Measurements from ENCODE around the gene PCDHGA10.

PCDHGA10 gene

DNA sequence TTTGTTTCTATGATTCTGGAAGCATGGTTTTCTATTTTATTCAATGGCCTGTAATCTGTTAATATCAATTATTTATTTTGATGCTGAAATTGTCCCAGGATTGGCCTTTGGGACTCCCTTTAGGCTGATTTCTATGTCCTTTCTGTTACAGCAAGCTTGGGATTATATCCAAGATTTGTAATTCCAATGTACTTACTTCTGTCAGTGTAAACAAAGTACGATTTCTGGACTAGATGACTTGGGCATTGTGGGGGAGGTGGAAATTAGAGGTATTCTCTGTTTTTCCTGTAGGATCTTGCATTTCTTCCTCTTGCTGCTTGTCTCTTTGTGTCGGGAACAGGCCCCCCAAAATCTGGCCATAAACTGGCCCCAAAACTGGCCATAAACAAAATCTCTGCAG lies 21.2 kb downstream of the PCDHGA10 start:
- Histone ChIP-seq H3K9me3 (ENCODE audit: insufficient read depth, low read depth, low read length) (no peaks in the 10 kb centered on the region), H3K4me1 (ENCODE audit: insufficient read depth, low read length, poor library complexity, severe bottlenecking) (no peaks in the 10 kb centered on the region), H3K9ac (ENCODE audit: low read depth, low read length, poor library complexity, severe bottlenecking) (no peak overlapping the region), H2AFZ (ENCODE audit: low read length) (no peak overlapping the region), H3F3A (ENCODE audit: low read depth) (no peaks in the 10 kb centered on the region), H3K27me3 (ENCODE audit: insufficient read depth, low read length, poor library complexity, severe bottlenecking) (no peaks in the 10 kb centered on the region), H3K9me2 (replicated peaks; ENCODE audit: low read depth, low read length) (no peaks in the 10 kb centered on the region), H3K79me2 (ENCODE audit: insufficient read depth, low read length) (no peaks in the 10 kb centered on the region), H4K20me1 (ENCODE audit: insufficient read depth, low read length, poor library complexity, severe bottlenecking) (no peaks in the 10 kb centered on the region), H3K4me2 (ENCODE audit: low read depth, low read length, poor library complexity, severe bottlenecking) (no peak overlapping the region), H3K36me3 (ENCODE audit: insufficient read depth, low read length) (no peaks in the 10 kb centered on the region), H3K4me3 (ENCODE audit: low read length, poor library complexity, severe bottlenecking) (no peak overlapping the region)
- TF ChIP-seq EZH2phosphoT487 (IDR thresholded peaks at IDR 0.05; ENCODE audit: borderline replicate concordance) (no peak), CTCF (conservative IDR thresholded peaks at IDR 0.05; ENCODE audit: low read length) (no peak)

DNA sequence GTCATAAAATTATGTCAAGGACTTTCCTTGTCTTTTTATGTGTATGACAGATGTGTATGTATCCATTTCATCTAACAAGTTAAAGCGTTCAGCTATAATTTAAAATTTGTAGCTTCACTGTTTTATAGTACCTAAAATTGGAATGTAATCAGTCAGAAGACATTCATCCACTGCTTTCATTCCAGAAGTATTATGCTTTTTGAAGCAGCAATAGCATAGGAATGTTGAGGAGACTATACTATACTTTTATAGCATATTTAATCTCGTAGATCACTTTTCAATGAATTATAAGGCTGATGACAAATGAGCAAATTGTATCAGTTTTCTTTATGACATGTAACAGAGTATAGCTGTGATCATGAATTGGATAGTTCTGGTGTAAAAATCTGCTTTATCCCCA lies 24.4 kb downstream of the PCDHGA10 start:
- Histone ChIP-seq H3K9me3 (ENCODE audit: insufficient read depth, low read depth, low read length) (no peaks in the 10 kb centered on the region), H3K27me3 (ENCODE audit: insufficient read depth, low read length, poor library complexity, severe bottlenecking) (no peaks in the 10 kb centered on the region), H3K9ac (ENCODE audit: low read depth, low read length, poor library complexity, severe bottlenecking) (no peak overlapping the region), H2AFZ (ENCODE audit: low read length) (no peak overlapping the region), H3K4me1 (ENCODE audit: insufficient read depth, low read length, poor library complexity, severe bottlenecking) (no peaks in the 10 kb centered on the region), H3K9me2 (replicated peaks; ENCODE audit: low read depth, low read length) (no peaks in the 10 kb centered on the region), H4K20me1 (ENCODE audit: insufficient read depth, low read length, poor library complexity, severe bottlenecking) (no peaks in the 10 kb centered on the region), H3F3A (ENCODE audit: low read depth) (no peaks in the 10 kb centered on the region), H3K4me3 (ENCODE audit: low read length, poor library complexity, severe bottlenecking) (no peak overlapping the region), H3K79me2 (ENCODE audit: insufficient read depth, low read length) (no peaks in the 10 kb centered on the region), H3K4me2 (ENCODE audit: low read depth, low read length, poor library complexity, severe bottlenecking) (no peak overlapping the region), H3K36me3 (ENCODE audit: insufficient read depth, low read length) (no peaks in the 10 kb centered on the region)
- TF ChIP-seq CTCF (conservative IDR thresholded peaks at IDR 0.05; ENCODE audit: low read length), result no peak
- TF ChIP-seq EZH2phosphoT487 (IDR thresholded peaks at IDR 0.05; ENCODE audit: borderline replicate concordance), result no peak

GRCh38 chr5:141439411-141440141 lies 26.8 kb downstream of the PCDHGA10 start:
- Histone ChIP-seq H2AFZ (ENCODE audit: low read length) (no peak overlapping the region), H3K9me2 (replicated peaks; ENCODE audit: low read depth, low read length) (no peaks in the 10 kb centered on the region), H3K4me1 (ENCODE audit: insufficient read depth, low read length, poor library complexity, severe bottlenecking) (no peaks in the 10 kb centered on the region), H3K79me2 (ENCODE audit: insufficient read depth, low read length) (no peaks in the 10 kb centered on the region), H3F3A (ENCODE audit: low read depth) (no peaks in the 10 kb centered on the region), H3K9ac (ENCODE audit: low read depth, low read length, poor library complexity, severe bottlenecking) (no peak overlapping the region), H3K4me3 (ENCODE audit: low read length, poor library complexity, severe bottlenecking) (no peak overlapping the region), H3K27me3 (ENCODE audit: insufficient read depth, low read length, poor library complexity, severe bottlenecking) (no peaks in the 10 kb centered on the region), H4K20me1 (ENCODE audit: insufficient read depth, low read length, poor library complexity, severe bottlenecking) (no peaks in the 10 kb centered on the region), H3K4me2 (ENCODE audit: low read depth, low read length, poor library complexity, severe bottlenecking) (no peak overlapping the region), H3K36me3 (ENCODE audit: insufficient read depth, low read length) (no peaks in the 10 kb centered on the region), H3K9me3 (ENCODE audit: insufficient read depth, low read depth, low read length) (no peaks in the 10 kb centered on the region)
- TF ChIP-seq CTCF (conservative IDR thresholded peaks at IDR 0.05; ENCODE audit: low read length) (no peak), EZH2phosphoT487 (IDR thresholded peaks at IDR 0.05; ENCODE audit: borderline replicate concordance) (no peak)
